WI38 (cell line): ENCODE data around the gene TMEM128.
"Not testable (repeated sequence)": the region's sequence is repeated elsewhere in the genome, so short reads cannot be mapped to it uniquely, and the experiment has no call there.

Experiments
- H3K4me3 ChIP-seq: 2 replicates; pipeline ENCODE4 v1.5.1; 2011; ENCODE audit warnings: low read depth, mild to moderate bottlenecking, control low read depth, low read length
- TF ChIP-seq, protein P1 (sequence below): IDR thresholded peaks from 2 replicates; pipeline ENCODE4 v1.5.1; 2012; ENCODE audit warnings: low read depth, mild to moderate bottlenecking, control low read depth, low read length

TMEM128 gene

DNA sequence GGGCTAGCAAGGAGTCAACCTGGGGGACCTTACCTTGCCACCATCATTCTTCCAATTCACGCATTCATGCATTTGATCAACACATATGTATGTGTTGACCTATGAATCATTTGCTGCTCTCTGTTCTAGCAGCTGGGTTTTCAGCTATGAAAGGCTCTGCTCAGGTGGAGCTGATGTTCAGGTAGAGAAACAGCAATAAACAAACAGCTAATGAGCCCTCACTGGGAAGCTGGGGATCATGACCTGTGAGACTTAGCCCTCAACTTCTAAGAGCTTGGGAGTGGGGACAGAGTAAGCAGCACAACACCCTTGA is 19.7 kb downstream of the TMEM128 start:
- no peak overlapping the region for H3K4me3 ChIP-seq
- TF ChIP-seq, protein P1, sequence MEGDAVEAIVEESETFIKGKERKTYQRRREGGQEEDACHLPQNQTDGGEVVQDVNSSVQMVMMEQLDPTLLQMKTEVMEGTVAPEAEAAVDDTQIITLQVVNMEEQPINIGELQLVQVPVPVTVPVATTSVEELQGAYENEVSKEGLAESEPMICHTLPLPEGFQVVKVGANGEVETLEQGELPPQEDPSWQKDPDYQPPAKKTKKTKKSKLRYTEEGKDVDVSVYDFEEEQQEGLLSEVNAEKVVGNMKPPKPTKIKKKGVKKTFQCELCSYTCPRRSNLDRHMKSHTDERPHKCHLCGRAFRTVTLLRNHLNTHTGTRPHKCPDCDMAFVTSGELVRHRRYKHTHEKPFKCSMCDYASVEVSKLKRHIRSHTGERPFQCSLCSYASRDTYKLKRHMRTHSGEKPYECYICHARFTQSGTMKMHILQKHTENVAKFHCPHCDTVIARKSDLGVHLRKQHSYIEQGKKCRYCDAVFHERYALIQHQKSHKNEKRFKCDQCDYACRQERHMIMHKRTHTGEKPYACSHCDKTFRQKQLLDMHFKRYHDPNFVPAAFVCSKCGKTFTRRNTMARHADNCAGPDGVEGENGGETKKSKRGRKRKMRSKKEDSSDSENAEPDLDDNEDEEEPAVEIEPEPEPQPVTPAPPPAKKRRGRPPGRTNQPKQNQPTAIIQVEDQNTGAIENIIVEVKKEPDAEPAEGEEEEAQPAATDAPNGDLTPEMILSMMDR, result no peak

DNA sequence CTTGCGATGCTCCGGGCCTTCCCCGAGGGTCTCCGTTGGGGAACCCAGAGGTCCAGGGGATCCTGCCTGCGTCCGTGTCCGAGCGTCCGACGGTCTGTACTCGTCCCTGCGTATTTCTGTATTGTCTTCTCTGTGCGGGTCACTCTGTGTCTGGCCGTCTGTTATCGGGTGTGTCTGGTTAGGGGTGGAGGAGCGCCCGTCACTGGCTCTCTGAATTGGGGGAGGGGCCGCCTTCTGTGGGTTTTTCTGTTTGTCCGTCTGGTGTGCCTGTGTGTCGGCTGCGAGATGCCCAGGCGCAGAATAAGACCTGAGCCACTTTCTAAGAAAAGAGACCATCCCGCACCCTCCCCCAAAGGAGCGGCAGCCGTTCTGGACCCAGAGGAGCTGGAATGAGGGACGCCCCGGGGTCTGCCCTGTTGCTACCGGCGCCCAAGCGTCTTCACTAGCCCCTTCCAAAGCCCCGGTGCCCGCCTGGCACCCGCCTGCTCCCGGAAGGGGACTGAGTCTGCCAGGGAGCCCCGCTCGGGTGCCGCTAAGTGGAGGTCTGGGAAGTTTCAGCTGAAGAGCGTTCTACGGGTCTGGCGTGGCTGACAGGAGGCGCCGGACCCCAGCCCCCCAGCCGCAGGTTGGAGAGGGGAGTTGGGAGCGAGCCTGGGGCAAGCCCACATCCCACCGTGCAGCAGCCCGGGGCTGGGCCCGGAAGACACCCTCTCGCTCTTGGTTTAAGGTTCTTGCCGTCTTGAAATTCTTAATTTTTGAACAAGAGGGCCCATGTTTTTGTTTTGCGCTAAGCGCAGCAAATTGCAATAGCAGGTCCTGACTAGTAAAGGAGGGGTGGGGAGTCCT is 20.3 kb downstream of the TMEM128 start:
- TF ChIP-seq, protein P1, result no peak
- no peak overlapping the region for H3K4me3 ChIP-seq

DNA sequence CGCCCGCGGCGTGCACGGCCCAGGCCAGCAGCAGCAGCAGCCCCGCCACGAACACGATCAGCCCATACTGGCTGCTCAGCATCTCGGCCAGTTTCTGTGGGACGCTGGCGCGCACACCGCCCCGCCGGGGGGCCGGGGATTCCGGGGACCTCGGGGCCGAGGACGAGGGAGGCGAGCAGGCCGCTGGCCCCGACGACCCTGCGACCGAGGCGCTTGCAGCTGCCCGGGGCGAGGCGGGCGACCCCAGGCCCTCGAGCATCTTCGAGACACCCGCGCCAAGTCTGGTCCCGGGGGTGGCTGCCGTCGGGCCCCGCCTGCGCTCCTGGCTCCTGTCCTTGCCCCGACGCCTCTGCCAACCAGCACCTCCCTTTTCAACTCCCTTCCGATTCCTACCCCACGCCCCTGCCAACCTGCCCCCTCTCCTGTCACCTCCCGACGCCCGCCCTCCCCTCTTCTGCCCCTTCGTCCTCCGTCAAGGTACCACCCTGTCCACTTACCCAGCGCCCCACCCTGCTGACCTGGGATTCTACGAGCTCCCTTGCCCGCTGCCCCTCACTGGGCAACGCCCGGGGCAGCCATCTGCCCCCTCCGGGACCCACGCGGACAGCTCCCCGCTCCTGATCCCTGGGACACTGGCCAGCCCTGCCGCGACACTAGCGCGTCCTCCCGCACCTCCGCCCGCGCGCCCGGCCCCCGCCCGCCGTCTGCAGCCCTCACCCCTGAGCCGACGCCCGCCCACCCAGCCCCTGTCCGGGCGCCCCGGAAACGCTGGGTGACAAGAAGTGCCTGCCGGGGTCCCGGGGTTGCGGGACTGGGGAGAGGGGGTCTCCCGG is 21.2 kb downstream of the TMEM128 start, which contains the start of gene OTOP1:
Gene OTOP1, minus strand, starts transcription at position 324 of the 833 bp plus-strand sequence. Its CDS starts 65 bp downstream, at position 259.
- no peak within 1 kb of the TSS for H3K4me3 ChIP-seq
- TF ChIP-seq, protein P1, result no peak

DNA sequence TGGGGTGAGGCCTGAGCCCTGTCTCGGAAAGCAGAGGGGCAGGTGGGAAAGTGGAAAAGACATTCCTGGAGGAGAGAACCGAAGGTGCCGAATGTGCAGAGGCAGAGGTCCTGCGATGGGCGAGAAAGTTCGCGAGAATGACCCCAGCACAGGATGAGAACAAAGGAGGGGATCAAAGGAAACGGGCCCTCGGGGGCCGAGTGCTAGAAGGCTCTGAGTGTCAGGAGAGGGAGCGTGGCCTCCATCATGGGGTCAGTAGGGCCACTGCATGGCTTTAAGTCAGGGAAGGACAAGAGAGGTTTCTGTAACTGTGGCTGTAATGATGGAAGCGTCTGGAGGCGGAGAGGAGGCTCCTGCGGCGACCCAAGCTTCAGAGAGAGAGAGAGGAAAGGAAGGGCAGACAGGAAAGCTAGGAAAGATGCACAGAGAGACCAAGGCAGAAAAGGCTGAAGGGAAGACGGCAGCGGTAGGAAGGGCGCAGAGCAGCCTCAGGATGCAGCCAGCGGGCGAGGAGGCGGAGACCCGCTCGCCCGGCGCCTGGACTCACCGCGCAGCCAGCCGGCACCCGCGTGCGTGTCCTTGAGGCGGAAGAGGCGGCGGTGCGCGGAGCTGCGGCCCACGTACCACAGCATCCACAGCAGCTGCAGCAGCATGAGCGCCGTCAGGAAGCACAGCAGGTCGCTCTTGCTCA is 22.0 kb downstream of the TMEM128 start:
- TF ChIP-seq, protein P1, result no peak
- no peak overlapping the region for H3K4me3 ChIP-seq

DNA sequence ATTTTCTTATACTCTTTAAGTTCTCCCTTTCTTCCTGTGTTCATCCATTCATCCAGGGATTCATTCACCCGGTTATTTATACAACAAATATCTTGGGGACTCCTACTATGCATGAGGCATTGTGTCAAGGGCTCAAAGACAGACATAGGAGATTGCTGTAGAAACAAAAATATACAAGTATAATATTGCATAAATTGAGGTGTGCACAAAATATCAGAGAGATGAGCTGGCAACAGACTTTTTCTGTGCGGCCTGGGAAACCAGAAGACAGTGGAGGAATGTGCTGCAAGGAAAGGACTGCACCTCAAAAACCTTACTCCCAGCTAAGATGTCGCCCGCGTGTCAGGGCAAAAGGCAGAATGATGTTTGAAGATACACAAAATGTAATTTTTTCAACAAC is 30.9 kb downstream of the TMEM128 start:
- H3K4me3 ChIP-seq, result no peak overlapping the region

DNA sequence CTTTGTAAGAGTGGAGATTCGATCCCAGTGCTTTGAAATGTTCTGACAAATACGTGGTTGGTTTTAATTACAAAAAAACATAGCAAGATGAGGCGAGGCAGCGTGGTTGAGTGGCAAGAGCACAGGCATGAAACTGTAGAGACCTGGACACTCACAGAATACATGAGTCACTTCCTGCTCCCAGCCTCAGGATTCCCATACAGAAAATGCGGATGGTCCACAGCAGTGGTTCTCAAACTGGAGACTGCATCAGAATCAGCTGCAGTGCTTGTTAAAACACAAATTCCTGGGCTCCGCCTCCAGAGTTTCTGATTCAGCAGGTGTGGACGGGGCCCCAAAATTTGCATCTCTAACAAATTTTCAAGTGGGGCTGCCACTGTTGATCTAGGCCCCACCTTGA is 31.4 kb downstream of the TMEM128 start:
- TF ChIP-seq, protein P1, result no peak
- H3K4me3 ChIP-seq, result no peak overlapping the region

More for the DNA sequence above, 30.9 kb downstream of the TMEM128 start:
- TF ChIP-seq, protein P1, result no peak

DNA sequence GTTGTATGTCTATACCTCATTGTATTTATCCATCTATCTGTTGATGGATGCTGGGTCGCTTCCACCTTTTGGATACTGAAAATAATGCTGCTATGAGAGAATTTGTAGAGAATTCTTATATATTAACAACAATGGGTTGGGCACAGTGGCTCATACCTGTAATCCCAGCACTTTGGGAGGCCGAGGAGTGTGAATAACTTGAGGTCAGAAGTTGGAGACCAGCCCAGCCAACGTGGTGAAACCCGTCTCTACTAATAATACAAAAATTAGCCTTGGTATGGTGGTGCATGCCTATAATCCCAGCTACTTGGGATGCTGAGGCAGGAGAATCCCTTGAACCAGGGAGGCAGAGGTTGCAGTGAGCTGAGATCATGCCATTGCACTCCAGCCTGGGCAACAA is 34.3 kb downstream of the TMEM128 start:
- H3K4me3 ChIP-seq, result not testable (repeated sequence)
